C4-2B (cell line): ENCODE measurements around the gene BSN.

Source experiments
- H3K27ac ChIP-seq: fragments of 450-650 bp; 2 replicates; pipeline ENCODE4 v1.5.1; 2017
- CTCF ChIP-seq: fragments of 450-650 bp; conservative IDR thresholded peaks from 2 replicates; pipeline ENCODE4 v1.5.1; 2017; ENCODE audit warnings: mild to moderate bottlenecking
- ZFX ChIP-seq: fragments of 450-650 bp; IDR thresholded peaks from 2 replicates; pipeline ENCODE4 v1.6.1; 2017

Gene BSN

GRCh38 chr3:49518016-49518415 is 36.3 kb upstream of the BSN start:
- TF ChIP-seq ZFX (no peak), CTCF (no peak)
- no peak overlapping the region for H3K27ac ChIP-seq

- no peak overlapping the region for H3K27ac ChIP-seq
- TF ChIP-seq ZFX (no peak), CTCF (no peak)
Observed at GRCh38 chr3:49518441-49518840, 35.8 kb upstream of the BSN start.

GRCh38 chr3:49519296-49519695 is 35.0 kb upstream of the BSN start:
- H3K27ac ChIP-seq: no peak overlapping the region
- TF ChIP-seq ZFX (no peak), CTCF (no peak)

- no peak for TF ChIP-seq CTCF
- TF ChIP-seq ZFX: no peak
- no peak overlapping the region for H3K27ac ChIP-seq
Observed at GRCh38 chr3:49519916-49520385, 34.3 kb upstream of the BSN start.

GRCh38 chr3:49523756-49524747 is 30.2 kb upstream of the BSN start:
- H3K27ac ChIP-seq: no peak overlapping the region
- TF ChIP-seq ZFX (no peak), CTCF (no peak)

- no peak overlapping the region for H3K27ac ChIP-seq
- TF ChIP-seq ZFX: no peak
- TF ChIP-seq CTCF: no peak
Observed at GRCh38 chr3:49529567-49529966, 24.7 kb upstream of the BSN start.

GRCh38 chr3:49530231-49530630 is 24.0 kb upstream of the BSN start:
- H3K27ac ChIP-seq: no peak overlapping the region
- no peak for TF ChIP-seq CTCF
- TF ChIP-seq ZFX: no peak
